OCI-M1 (cell line): ENCODE data around the gene RIMS3.
A peak's percentile ranks its signal among the peaks of the same experiment; 100 is the strongest.
"Not testable (repeated sequence)": the region's sequence is repeated elsewhere in the genome, so short reads cannot be mapped to it uniquely, and the experiment has no call there.

Source experiments
- DNase-seq: peaks from one replicate; lab custom pipeline; 2025; lab: John Stamatoyannopoulos, UW

RIMS3 gene

DNA sequence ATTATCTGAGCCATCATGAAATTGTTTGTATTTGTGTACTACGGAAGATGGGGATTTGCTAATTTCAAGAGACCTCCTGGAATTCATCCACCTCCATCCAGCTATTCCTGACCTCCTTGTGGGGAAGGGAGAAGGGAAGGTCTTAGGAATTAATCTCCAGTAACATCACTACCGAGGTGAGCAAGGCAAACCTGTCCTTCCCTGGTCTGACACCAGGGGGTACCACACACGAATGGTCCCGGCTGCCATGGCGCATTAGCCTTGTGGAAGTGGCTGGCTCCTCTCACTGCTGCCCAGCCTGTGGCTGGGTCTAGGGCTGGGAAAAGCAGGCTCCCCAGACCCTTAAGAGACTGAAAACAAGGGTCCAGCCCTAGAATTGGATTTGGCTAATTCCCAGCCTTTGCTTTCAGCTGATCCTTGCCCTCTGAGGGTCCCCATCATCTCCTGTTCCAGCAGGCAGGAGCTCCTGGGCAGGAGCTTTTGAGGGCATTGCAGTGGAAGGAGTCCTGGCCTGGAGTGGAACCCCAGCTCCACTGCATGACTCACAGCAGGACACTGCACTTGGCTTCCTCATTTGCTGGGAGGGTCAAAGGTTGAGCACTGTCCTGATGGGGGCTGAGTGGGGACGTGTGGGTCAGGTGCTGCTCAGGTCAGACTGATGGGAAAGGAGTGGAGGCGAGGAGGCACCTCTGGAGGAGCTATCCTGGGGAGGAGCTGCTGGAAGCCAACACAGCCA, 34.8 kb downstream of the RIMS3 start:
- peak; percentile 63 for DNase-seq

DNA sequence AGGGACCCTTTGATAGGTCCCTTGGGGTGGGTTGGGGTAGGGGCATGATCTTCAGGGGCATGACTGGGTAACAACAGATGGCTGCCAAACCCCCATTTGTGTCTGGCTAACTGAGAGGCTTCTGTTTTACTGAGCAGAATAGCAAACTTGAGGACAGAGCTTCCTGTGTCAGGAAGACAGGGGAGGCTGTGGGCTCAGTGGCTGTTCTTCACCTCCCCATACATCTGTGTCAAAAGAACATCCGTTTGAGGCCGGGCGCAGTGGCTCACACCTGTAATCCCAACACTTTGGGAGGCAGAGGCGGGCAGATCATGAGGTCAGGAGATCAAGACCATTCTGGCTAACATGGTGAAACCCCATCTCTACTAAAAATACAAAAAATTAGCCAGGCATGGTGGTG, 35.9 kb downstream of the RIMS3 start:
- not testable (repeated sequence) for DNase-seq

- no peak for DNase-seq
Measured at GRCh38 chr1:40628903-40629292, 36.6 kb downstream of the RIMS3 start.

DNA sequence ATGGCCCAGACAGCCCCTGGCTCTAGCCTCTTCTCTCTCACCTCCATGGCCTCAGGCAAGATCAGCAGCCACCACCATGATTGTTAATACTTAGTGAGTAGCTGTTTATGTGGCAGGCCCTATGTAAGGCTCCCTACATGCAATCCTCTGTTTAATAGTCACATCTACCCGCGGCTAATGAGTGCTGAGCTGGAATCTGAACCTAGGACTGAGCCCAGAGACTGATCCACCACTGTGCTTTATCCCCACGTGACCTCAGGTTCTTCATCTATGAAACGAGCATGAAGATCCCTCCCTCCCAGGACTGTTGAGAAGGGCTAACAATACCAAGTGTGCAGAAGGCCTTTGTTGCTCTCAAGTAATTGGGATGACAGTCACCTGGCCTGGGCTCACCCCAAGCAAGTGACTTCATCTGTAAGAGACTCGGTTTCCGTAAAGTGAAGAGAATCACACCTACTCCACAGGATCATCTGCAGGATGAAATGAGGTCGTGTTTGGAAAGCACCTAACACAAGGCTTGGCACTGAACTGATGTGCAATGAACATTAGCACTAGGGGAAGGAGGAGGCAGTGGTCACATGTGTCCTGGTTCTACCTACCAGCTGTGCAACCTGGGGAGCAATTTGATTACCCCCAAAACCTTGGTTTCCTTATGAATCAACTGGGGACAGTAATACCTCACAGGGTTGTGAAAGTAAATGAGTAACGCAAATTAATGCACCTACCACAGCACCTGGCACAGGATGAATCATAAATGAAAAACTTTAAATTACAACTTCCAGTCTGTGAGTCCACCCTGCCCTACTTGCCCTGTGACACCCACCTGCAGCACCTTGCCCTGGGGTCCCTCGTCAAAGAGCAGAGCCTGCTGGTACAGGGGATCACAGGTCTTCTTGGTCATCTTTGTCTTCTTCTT, 37.2 kb downstream of the RIMS3 start:
- no peak for DNase-seq

- DNase-seq = no peak
Measured at GRCh38 chr1:40626383-40626770, 39.1 kb downstream of the RIMS3 start.

DNA sequence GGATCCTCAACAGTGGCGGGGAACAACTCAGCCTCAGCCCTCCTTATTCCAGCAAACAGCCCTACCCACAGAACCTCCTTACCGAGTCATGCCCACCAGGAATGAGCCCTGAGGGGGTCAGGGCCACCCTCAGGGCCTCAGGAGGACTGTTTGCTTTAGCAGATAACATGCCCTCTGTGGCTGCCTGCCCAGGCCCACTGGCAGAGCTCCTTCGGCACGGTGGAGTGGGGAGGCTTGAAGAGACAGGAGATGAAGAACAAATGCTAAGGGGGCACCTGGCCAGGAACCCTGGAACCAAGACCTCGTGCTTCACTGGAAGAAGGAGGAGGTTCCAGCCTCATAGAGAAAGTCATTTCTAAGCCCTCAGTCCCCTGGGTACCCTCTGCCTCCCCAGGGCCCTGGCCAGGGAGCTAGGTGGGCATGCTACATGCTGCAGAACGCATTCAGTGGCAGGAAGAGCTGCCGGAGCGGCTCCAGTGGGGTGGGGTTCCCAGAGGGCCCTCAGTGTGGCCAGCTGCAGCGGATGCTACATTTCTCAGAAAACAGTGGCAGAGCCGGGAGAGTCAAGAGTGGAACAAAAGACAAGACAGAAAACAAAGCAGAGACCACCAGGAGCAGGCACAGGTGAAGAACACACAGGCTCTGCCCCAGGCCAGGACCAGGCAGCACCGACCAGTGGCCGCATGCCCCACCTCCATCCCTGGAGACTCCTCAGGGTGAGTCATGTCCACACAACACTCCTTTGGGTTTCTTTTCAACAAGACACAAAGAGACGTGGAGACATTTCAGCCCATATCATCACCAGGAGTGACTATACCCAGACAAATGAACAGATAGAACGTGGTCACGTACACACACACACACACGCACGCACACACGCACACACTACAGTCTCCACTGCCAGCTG, 39.8 kb downstream of the RIMS3 start:
- DNase-seq = no peak

DNA sequence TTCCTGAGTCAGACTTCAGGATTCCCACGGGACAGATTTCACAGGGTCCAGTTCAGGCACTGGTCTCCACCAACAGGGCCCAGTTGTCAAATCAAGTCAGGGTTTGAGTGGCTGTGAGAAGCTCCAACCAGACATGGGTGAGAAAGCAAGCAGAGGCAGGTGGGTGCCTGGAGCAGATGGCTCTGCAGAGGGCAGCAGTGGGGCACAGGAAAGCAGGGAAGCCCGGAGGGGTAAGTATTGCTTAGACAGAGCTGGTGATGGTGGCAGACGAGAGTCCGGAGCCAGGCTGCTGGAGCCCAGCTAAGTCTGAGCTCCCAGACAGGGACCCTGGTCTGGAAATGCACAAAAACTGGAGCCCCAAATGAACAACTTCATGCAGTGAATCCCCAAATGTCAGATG, 40.4 kb downstream of the RIMS3 start:
- peak; percentile 40 for DNase-seq

GRCh38 chr1:40622936-40623629, 42.4 kb downstream of the RIMS3 start:
- DNase-seq = no peak

- no peak for DNase-seq
Measured at GRCh38 chr1:40621821-40622450, 43.5 kb downstream of the RIMS3 start.

GRCh38 chr1:40620586-40621210, 44.8 kb downstream of the RIMS3 start:
- no peak for DNase-seq

DNA sequence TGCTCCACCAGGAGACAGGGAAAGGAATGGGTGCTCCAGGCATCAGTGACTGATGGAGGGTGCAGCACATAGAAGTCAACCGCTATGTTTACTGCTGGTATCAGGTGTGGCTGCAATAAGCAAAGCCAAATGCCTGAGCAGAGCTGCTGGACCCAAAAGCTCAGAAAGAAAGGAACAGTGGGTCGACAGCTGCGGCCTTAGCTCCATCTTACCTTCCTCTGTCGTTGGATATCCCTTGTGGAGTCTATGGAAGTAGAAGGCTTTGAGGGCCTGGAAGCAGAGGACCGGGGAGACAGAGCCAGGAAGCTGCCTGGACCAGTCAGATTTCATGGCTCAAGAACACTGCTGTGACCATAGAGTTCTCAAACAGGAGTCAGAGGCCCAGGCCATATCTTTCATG, 45.3 kb downstream of the RIMS3 start:
- no peak for DNase-seq

DNA sequence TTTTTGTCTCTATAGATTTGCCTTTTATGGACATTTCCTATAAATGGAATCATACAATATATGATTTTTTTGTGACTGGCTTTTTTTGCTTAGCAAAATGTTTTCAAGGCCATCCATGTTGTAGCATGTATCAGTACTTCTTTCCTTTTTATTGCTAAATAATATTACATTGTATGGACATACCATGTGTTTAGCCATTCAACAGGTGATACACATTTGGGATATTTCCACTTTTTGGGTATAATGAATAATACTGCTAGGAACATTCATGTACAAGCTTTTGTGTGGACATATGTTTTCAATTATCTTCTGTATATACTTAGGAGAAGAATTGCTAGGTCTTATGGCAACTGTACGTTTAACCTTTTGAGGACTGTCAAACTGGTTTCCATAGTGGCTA, 47.4 kb downstream of the RIMS3 start:
- no peak for DNase-seq

DNA sequence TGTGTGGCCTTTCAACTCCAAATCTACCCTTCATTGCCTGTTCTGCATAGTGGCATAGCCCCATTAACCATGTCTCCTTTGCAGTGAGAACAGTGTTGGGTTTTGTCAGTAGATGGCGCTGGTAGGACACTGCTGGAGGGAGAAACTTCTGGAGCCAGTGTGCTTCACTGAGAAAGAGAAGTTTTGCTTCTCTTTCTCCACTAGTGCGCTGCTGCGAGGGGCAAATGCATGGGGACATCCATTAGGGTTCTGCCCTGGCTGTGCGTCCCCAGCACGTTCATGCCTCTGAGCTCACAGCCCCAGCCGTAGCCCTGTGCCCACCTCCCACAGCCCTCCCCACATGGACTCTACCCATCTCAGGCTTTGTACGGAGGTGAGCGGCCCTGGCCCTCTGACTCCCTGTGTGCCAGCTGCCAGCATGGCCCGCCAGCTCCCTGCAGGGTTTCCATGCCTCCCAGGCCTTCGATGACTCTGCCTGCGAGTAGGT, 53.1 kb downstream of the RIMS3 start:
- peak; percentile 87 for DNase-seq

DNA sequence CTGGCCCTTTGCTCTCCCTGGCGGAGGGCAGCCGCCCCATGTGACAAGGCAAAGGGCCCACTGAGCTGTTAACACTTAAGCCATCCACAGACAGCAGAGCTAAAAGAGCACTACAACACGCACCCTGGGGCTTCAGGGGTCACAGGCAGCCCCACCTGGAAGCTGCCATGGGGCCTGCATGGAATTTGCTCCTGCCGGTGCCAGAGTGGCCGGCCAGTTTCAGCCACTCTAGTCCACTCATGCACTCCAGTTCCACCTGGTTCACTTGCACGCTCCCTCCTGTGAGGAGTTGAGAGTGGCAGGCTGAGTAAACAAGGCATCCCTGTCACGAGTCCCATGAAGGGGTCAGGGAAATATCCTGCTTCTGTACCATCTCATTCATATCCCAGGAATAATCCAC, 55.3 kb downstream of the RIMS3 start:
- no peak for DNase-seq

- DNase-seq = no peak
Measured at GRCh38 chr1:40607921-40608320, 57.6 kb downstream of the RIMS3 start.

GRCh38 chr1:40606978-40607377, 58.5 kb downstream of the RIMS3 start:
- DNase-seq = no peak

- DNase-seq = no peak
Measured at GRCh38 chr1:40606194-40606593, 59.3 kb downstream of the RIMS3 start.

- no peak for DNase-seq
Measured at GRCh38 chr1:40599926-40600325, 65.6 kb downstream of the RIMS3 start.

DNA sequence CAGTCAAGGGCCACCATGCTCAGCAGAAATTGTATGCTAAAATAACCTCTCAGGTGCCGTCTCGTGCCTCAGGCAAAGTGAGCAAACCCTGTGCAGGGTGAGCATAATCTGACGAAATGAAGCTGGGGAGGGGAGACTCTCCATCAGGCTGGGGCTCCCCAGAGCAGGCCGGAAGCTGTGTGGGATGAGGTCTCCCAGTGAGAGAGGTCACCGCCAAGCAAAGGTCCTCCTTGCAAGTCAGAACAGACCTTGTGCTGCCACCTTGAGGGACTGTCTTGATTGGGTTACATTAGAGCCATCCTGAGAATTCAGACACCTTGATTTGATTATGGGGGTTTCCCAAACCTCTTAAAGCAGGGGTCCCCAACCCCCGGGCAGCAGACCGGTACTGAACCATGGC, 69.9 kb downstream of the RIMS3 start:
- DNase-seq = no peak

DNA sequence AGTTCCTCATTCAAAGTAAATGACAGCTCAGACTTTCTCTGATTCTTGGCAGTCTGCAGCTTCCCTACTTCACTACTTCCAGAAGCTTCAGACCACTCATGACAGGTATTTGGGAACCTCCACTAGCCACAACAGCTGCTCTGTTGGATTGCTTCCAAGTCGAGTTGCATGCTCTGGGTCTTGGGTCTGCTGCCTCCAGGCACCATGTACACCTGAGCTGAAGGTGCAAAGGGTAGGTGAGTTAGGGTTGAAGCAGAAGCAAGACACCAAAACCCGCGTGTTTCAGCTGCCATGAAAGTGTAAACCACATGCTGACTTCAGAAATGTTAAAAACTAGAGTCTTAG, 71.3 kb downstream of the RIMS3 start:
- no peak for DNase-seq
